Activated CD8-positive, alpha-beta T cell treated with anti-CD3 and anti-CD28 coated beads, Interleukin-2, amount 10 ng/mL, durations not matched to agents 7 days and 5 days (primary cell): ENCODE results near the gene SEC31A. TPM values are rescaled to one million over a fixed set of nuclear protein-coding genes. Genes with fewer than 3 reads are reported as not detected.
"Not testable (repeated sequence)": the region's sequence is repeated elsewhere in the genome, so short reads cannot be mapped to it uniquely, and the experiment has no call there.

ENCODE experiments used
- ATAC-seq: fragments of 150-1000 bp; cut with Tn5 transposase; one replicate; pipeline ENCODE4 v1.10.0; 2021; ENCODE audit warnings: moderate library complexity
- CTCF ChIA-PET: fragments of 350-600 bp; sonication (Branson Sonifier 250); formaldehyde crosslinking; loops from one replicate; lab custom pipeline; 2021; ENCODE audit warnings: antibody characterized with exemption; lab: Charles Lee
- POLR2A ChIA-PET: fragments of 350-600 bp; sonication (Branson Sonifier 250); formaldehyde crosslinking; loops from one replicate; lab custom pipeline; 2021; ENCODE audit warnings: antibody characterized with exemption; lab: Charles Lee
- DNase-seq: peaks from one replicate; pipeline ENCODE4 v3.0.0-alpha.2; 2020
- H3K27ac Mint-ChIP-seq: one replicate; pipeline ENCODE4 v1.8.0; 2021; ENCODE audit warnings: mild to moderate bottlenecking, mixed read lengths
- H3K27me3 Mint-ChIP-seq: one replicate; pipeline ENCODE4 v1.8.0; 2021; ENCODE audit warnings: low read depth, mixed read lengths
- H3K36me3 Mint-ChIP-seq: one replicate; pipeline ENCODE4 v1.8.0; 2021; ENCODE audit warnings: low read depth, mixed read lengths
- H3K4me1 Mint-ChIP-seq: one replicate; pipeline ENCODE4 v1.8.0; 2021; ENCODE audit warnings: low read depth, mixed read lengths
- H3K4me3 Mint-ChIP-seq: one replicate; pipeline ENCODE4 v1.8.0; 2021; ENCODE audit warnings: mild to moderate bottlenecking, mixed read lengths
- H3K9me3 Mint-ChIP-seq: one replicate; pipeline ENCODE4 v1.8.0; 2022; ENCODE audit warnings: mixed read lengths; ENCODE audit not compliant: insufficient read depth
- total RNA-seq, 2 experiments: library from RNA; stranded (reverse); gene quantifications; one replicate each; pipeline ENCODE4 v1.2.3, GENCODE V29; 2021

Gene SEC31A
- total RNA-seq, 2 experiments from 2014 or later, result 111 to 113 TPM

DNA sequence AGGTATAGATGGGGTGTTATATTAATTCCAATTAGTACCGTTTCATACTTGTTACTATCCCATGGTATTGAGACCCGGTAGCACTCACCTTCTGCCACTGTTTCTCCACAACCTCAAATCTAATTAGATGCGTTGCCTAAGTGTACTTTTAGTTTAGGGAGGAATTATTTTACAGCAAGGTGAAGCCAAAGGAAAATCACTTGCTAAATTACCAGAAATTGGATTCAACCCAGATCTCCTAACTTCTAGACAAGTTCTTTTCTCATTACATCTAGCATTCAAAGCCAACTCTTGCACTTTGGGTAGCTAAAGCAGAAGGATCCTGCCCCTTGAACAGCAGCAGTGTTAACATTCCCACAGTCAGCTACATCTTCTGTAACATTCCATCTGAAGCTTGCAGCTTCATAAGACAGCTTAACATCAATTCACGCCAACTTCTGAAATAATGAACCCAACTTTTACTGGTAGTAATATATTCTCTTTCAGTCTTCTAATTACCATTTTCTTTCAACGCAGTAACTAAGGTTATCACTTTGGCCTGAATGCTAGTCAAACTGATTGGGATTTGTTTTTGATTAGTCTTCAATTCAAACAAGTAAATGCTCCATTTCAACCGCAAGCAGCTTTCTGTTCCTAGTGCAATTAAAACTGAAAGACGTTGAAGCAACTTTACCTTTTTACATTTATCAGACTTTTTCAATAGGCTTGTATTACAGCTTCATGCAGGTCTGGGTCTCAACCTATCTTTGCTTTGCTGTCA is 934 bp upstream of the SEC31A start:
- no peaks in the 10 kb centered on the region for H3K9me3 Mint-ChIP-seq
- H3K36me3 Mint-ChIP-seq, result peaks cover 51% of the 10 kb centered on the region
- peaks cover 47% of the 10 kb centered on the region for H3K4me1 Mint-ChIP-seq
- no peaks in the 10 kb centered on the region for H3K27me3 Mint-ChIP-seq
- H3K4me3 Mint-ChIP-seq, result peak overlapping the region; percentile 93
- DNase-seq (no peak), ATAC-seq (no peak)
- H3K27ac Mint-ChIP-seq, result peak overlapping the region; percentile 97
- POLR2A ChIA-PET, result interaction anchor here (1.0 to 4.1 kb wide), 2 partner anchors 8 to 143 kb away, joined by 3 to 26 read pairs; partner anchors contain the start of genes COPS4 and THAP9
- CTCF ChIA-PET, result interaction anchor here (1.1 kb wide), 1 partner anchor 40 kb away, joined by 3 read pairs; no protein-coding TSS in a partner anchor

DNA sequence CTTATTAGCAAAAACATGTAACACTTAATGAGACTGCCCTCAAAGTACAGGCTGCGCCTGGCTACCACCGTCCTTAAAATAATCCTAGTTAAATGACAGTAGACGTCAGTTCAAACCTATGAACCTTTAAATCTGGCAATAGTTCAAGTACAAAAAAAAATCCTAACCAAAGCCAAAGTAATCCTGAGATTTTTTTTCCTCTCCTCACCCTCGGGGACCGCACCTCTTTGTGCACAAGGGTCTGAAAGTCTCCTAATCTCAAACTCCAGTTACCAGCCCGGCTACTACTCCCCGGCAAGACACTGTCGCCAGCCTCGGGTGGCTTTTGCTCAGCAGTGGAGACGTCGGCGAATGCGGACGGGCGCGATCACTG is 439 bp downstream of the SEC31A start:
- peak overlapping the region; percentile 97 for H3K27ac Mint-ChIP-seq
- CTCF ChIA-PET, result interaction anchor here (2.5 to 2.7 kb wide), 2 partner anchors 9 to 38 kb away, joined by 15 read pairs; no protein-coding TSS in a partner anchor
- H3K4me3 Mint-ChIP-seq, result peak overlapping the region; percentile 93
- ATAC-seq (no peak), DNase-seq (no peak)
- POLR2A ChIA-PET, result interaction anchor here (1.5 to 4.1 kb wide), 5 partner anchors 10 to 121 kb away, joined by 4 to 26 read pairs (median 6); partner anchors contain the start of genes LIN54 and THAP9
- peaks cover 50% of the 10 kb centered on the region for H3K4me1 Mint-ChIP-seq
- H3K36me3 Mint-ChIP-seq, result peaks cover 52% of the 10 kb centered on the region
- no peaks in the 10 kb centered on the region for H3K27me3 Mint-ChIP-seq
- no peaks in the 10 kb centered on the region for H3K9me3 Mint-ChIP-seq

DNA sequence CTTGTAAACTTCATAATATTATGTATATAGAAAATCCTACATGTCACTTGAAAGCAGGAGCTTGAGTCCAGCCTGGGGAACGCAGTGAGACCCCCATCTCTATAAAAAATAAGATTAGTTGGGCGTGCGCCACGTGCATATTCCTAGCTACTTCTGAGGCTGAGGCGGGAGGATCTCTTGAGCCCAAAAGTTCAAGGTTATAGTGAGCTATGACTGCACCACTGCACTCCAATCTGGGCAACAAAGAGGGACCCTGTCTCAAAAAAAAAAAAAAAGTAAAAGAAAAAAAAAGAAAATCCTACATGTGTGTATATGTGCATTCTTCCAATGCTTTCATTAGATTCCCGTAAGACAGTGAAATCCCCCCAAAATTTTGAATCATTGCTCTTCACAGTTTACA is 1.7 kb downstream of the SEC31A start:
- DNase-seq, result no peak
- H3K4me3 Mint-ChIP-seq, result peak overlapping the region; percentile 93
- H3K27me3 Mint-ChIP-seq, result no peaks in the 10 kb centered on the region
- ATAC-seq, result no peak
- ChIA-PET POLR2A (interaction anchor here (1.0 to 4.1 kb wide), 5 partner anchors 11 to 124 kb away, joined by 5 to 26 read pairs (median 6); partner anchors contain the start of genes LIN54 and THAP9), CTCF (interaction anchor here (0.7 to 2.7 kb wide), 5 partner anchors 10 to 37 kb away, joined by 3 to 15 read pairs (median 5); no protein-coding TSS in a partner anchor)
- no peaks in the 10 kb centered on the region for H3K9me3 Mint-ChIP-seq
- H3K4me1 Mint-ChIP-seq, result peaks cover 43% of the 10 kb centered on the region
- H3K36me3 Mint-ChIP-seq, result peaks cover 49% of the 10 kb centered on the region
- H3K27ac Mint-ChIP-seq, result no peak overlapping the region

DNA sequence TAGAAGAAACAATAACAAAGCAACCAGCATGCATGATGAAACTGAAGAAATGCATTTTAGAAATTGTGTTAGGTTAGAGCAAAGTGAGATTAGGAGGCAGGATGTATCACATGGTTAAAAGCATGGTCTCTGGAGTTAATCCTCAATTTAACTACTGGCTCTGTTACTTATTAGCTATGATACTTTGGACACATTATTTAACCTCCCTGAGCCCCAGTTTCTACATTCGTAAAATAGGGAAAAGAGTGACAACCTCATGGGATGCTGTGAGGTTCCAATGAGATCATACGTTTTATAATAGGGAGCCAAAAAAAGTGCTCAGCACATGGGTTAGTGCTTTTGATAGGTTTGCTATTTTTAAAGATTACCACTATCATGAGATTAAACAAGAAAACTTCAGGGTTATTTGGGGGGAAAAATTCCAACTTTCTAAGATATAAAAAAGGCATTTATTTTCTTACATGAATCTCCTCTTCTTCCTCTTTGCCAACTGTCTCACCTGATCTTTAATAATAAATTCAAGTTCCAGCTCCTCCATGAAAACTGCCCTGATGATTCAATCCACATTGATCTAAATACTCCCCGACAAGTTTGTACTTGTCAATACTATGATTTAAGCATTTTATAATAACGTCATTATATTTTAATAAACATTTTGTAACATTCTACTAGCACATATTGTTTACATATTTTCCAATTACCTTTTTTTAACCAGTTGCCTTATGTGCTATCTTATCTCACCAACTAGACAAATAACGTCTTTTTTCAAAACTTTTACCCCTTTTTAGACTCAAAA is 4.6 kb downstream of the SEC31A start:
- Mint-ChIP-seq H3K36me3 (peaks cover 36% of the 10 kb centered on the region), H3K9me3 (no peaks in the 10 kb centered on the region), H3K4me1 (peaks cover 25% of the 10 kb centered on the region), H3K27me3 (no peaks in the 10 kb centered on the region), H3K27ac (no peak overlapping the region), H3K4me3 (no peak overlapping the region)
- DNase-seq (no peak), ATAC-seq (no peak)
- CTCF ChIA-PET, result interaction anchor here (0.8 to 2.5 kb wide), 3 partner anchors 13 to 34 kb away, joined by 4 to 16 read pairs (median 5); no protein-coding TSS in a partner anchor
- POLR2A ChIA-PET, result interaction anchor here (1.8 kb wide), 1 partner anchor 13 kb away, joined by 4 read pairs; no protein-coding TSS in a partner anchor

DNA sequence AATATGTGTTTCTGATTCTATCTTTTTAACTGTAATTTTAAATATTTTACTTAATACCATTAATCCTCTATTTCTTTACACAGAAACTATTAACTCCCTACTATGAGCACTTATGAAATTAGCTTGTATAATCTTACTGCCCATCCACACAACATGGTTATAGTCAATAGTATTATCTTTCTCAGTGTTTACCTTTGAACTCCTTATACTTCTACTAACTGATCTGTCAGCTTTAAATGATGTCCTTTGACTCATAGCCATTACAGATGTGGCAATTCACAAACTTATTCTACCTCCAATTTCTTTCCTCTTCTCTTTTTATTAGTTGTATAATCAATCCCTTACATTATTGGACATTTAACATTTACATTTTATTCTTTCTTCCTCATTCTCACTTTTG is 5.5 kb downstream of the SEC31A start:
- Mint-ChIP-seq H3K9me3 (no peaks in the 10 kb centered on the region), H3K4me1 (peaks cover 25% of the 10 kb centered on the region), H3K4me3 (no peak overlapping the region), H3K36me3 (peaks cover 40% of the 10 kb centered on the region), H3K27ac (no peak overlapping the region), H3K27me3 (no peaks in the 10 kb centered on the region)
- ATAC-seq (no peak), DNase-seq (no peak)
- ChIA-PET POLR2A (interaction anchor here (1.8 kb wide), 1 partner anchor 14 kb away, joined by 4 read pairs; no protein-coding TSS in a partner anchor), CTCF (interaction anchor here (1.2 to 2.5 kb wide), 3 partner anchors 10 to 33 kb away, joined by 4 to 16 read pairs (median 5); no protein-coding TSS in a partner anchor)

DNA sequence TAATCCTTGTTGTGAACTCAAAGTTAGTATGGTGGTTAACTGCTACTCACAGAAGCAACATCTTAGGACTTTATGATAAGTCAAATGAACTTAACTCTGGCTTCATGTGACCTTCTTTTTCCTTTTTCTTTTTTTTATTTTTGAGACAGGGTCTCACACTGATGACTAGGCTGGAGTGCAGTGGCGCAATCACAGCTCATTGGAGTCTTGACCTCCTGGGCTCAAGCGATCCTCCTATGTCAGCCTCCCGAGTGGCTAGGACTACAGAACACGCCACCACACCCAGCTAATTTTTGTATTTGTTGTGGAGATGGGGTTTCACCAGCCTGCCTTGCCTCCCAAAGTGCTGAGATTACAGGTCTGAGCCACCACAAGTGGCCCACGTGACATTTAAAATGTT is 22.4 kb downstream of the SEC31A start:
- Mint-ChIP-seq H3K4me3 (no peak overlapping the region), H3K27me3 (no peaks in the 10 kb centered on the region), H3K27ac (no peak overlapping the region), H3K4me1 (peaks cover 33% of the 10 kb centered on the region), H3K36me3 (peaks cover 61% of the 10 kb centered on the region), H3K9me3 (no peaks in the 10 kb centered on the region)
- ChIA-PET POLR2A (no interaction called here), CTCF (interaction anchor here (1.2 kb wide), 1 partner anchor 15 kb away, joined by 3 read pairs; no protein-coding TSS in a partner anchor)
- ATAC-seq (no peak), DNase-seq (no peak)

DNA sequence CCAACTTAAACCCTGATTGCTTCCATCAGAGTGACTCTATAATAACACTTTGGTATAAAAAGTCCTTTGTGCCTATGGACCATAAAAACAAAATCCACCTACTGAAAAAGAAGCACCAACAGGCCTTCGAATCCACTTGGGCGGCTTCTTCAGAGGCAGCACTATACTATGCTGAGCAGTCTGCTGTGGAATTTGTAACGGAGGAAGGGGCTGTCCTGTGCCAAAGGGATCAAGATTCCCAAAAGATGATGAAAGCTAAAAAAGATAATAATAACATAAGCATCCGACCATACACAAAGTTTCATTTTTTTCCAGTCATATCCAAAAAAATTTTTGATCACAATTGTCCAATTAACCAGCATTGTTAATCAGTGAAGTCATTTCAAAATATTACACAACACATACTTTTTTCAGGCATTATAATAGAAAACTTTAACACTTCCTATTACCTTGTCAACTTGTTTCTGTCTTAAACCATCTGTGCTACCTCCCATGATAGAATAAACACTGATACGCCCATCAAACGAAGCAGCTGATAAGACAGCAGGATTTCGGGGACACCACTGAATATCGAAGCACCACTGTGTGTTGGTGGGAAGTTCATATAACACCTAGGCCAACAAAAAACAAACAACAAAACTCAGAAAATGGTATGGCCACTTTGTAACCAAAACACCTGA is 24.1 kb downstream of the SEC31A start:
- peaks cover 40% of the 10 kb centered on the region for H3K4me1 Mint-ChIP-seq
- H3K27me3 Mint-ChIP-seq, result no peaks in the 10 kb centered on the region
- H3K9me3 Mint-ChIP-seq, result no peaks in the 10 kb centered on the region
- peaks cover 69% of the 10 kb centered on the region for H3K36me3 Mint-ChIP-seq
- no peak for DNase-seq
- no peak overlapping the region for H3K4me3 Mint-ChIP-seq
- ChIA-PET CTCF (interaction anchor here (1.2 to 1.3 kb wide), 2 partner anchors 14 to 437 kb away, joined by 3 to 9 read pairs; partner anchors contain the start of gene HNRNPDL), POLR2A (interaction anchor here (0.7 to 2.3 kb wide), 2 partner anchors 33 to 61 kb away, joined by 3 to 7 read pairs; partner anchors contain the start of gene THAP9)
- H3K27ac Mint-ChIP-seq, result peak overlapping the region; percentile 48
- ATAC-seq, result no peak

DNA sequence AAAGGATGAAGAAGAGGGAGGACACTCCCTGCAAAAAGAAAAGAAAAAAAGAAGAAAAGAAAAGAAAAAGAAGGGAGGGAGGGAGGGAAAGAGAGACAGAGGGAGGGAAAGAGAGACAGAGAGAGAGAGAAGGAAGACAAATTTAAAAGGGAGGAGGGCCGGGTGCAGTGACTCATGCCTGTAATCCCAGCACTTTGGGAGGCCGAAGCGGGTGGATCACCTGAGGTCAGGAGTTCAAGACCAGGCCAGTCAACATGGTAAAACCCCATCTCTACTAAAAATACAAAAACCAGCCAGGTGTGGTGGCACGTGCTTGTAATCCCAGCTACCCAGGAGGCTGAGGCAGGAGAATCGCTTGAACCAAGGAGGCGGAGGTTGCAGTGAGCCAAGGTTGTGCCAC is 24.9 kb downstream of the SEC31A start:
- H3K9me3 Mint-ChIP-seq, H3K27me3 Mint-ChIP-seq, ATAC-seq, DNase-seq: not testable (repeated sequence)
- peaks cover 40% of the 10 kb centered on the region for H3K4me1 Mint-ChIP-seq
- CTCF ChIA-PET, result interaction anchor here (0.8 to 2.7 kb wide), 7 partner anchors 14 to 438 kb away, joined by 3 to 27 read pairs (median 3); partner anchors contain the start of gene HNRNPDL
- POLR2A ChIA-PET, result interaction anchor here (2.3 kb wide), 1 partner anchor 34 kb away, joined by 7 read pairs; the partner anchor contains the start of gene THAP9
- peak overlapping the region; percentile 25 for H3K4me3 Mint-ChIP-seq
- peak overlapping the region; percentile 85 for H3K27ac Mint-ChIP-seq
- H3K36me3 Mint-ChIP-seq, result peaks cover 73% of the 10 kb centered on the region

DNA sequence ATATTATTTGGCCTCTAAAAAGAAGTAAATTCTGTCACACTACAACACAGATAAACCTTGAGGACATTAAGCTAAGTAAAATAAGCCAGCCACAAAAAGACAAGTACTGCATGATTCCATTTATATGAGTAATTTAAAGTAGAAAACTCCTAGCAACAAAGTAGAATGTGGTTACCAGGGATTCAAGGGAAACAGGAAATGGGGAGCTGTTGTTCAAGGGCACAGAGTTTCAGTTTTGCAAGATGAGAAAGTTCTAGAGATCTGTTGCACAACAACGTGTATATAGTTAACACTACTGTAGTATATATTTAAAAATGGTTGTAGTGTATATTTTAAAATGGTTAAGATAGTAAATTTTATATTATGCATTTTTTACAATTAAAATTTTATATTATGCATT is 25.4 kb downstream of the SEC31A start:
- ChIA-PET POLR2A (interaction anchor here (1.5 to 2.3 kb wide), 3 partner anchors 25 to 146 kb away, joined by 3 to 7 read pairs (median 7); partner anchors contain the start of genes SEC31A and THAP9), CTCF (interaction anchor here (0.7 to 2.7 kb wide), 9 partner anchors 13 to 438 kb away, joined by 3 to 27 read pairs (median 3); partner anchors contain the start of gene HNRNPDL)
- H3K4me1 Mint-ChIP-seq, result peaks cover 40% of the 10 kb centered on the region
- peak overlapping the region; percentile 85 for H3K27ac Mint-ChIP-seq
- DNase-seq (peak; percentile 49), ATAC-seq (peak; percentile 69)
- peak overlapping the region; percentile 62 for H3K4me3 Mint-ChIP-seq
- H3K36me3 Mint-ChIP-seq, result peaks cover 74% of the 10 kb centered on the region
- no peaks in the 10 kb centered on the region for H3K27me3 Mint-ChIP-seq
- H3K9me3 Mint-ChIP-seq, result no peaks in the 10 kb centered on the region

DNA sequence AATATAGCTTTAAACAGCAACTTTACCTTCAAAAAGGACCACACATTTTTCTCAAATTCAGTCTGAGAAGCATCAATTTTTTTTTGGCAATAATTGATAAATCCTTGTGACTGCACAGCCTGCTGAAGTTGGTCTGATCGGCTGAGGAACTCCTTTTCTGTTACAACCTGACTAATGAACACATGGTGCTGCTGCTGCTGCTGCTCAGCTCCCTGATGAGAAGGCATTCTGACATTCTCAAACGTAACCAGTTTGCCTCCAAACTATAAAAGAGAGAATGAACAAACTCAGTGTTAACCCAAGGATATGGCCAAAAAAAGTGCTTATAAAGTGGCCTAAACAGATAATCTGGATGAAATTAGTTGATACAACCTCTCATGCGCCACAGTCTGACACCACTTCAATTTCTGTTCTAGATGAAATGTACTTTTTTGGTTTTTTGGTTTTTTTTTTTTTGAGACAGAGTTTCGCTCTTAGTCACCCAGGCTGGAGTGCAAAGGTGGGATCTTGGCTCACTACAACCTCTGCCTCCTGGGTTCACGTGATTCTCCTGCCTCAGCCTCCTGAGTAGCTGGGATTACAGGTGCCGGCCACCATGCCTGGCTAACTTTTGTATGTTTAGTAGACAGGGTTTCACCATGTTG is 26.5 kb downstream of the SEC31A start:
- Mint-ChIP-seq H3K27me3 (no peaks in the 10 kb centered on the region), H3K27ac (peak overlapping the region; percentile 83), H3K9me3 (no peaks in the 10 kb centered on the region), H3K4me3 (peak overlapping the region; percentile 20), H3K4me1 (peaks cover 40% of the 10 kb centered on the region), H3K36me3 (peaks cover 66% of the 10 kb centered on the region)
- POLR2A ChIA-PET, result interaction anchor here (1.5 to 2.3 kb wide), 3 partner anchors 26 to 147 kb away, joined by 3 to 7 read pairs (median 7); partner anchors contain the start of genes SEC31A and THAP9
- CTCF ChIA-PET, result interaction anchor here (1.2 to 2.7 kb wide), 4 partner anchors 12 to 402 kb away, joined by 3 to 27 read pairs (median 7); no protein-coding TSS in a partner anchor
- peak; percentile 35 for DNase-seq
- ATAC-seq, result peak; percentile 70
